DOHH2 (cell line): ENCODE data around the gene GPR141.

Source experiments
- H3F3A ChIP-seq: fragments of 200-600 bp; sonication (generic), shearing (Covaris generic); 2 replicates; pipeline ENCODE4 v1.6.0; 2016; ENCODE audit warnings: antibody characterized with exemption, mild to moderate bottlenecking; ENCODE audit not compliant: control insufficient read depth, insufficient read depth
- H3K27ac ChIP-seq: fragments of 200-600 bp; sonication (generic); 2 replicates; pipeline ENCODE4 v1.5.1; 2014; ENCODE audit warnings: low read depth, mild to moderate bottlenecking, low read length, moderate library complexity
- H3K27me3 ChIP-seq: fragments of 200-600 bp; sonication (generic); 2 replicates; pipeline ENCODE4 v1.6.1; 2014; ENCODE audit warnings: mild to moderate bottlenecking, low read length, mixed read lengths; ENCODE audit not compliant: control insufficient read depth
- H3K36me3 ChIP-seq: fragments of 200-600 bp; sonication (generic); 2 replicates; pipeline ENCODE4 v1.6.1; 2014; ENCODE audit warnings: mild to moderate bottlenecking, low read length, moderate library complexity, mixed read lengths; ENCODE audit not compliant: control insufficient read depth
- H3K4me1 ChIP-seq: fragments of 200-600 bp; sonication (generic); 2 replicates; pipeline ENCODE4 v1.6.1; 2014; ENCODE audit warnings: mild to moderate bottlenecking, low read length, mixed read lengths; ENCODE audit not compliant: control insufficient read depth
- H3K4me2 ChIP-seq: fragments of 200-600 bp; sonication (generic); 2 replicates; pipeline ENCODE4 v1.6.0; 2014; ENCODE audit warnings: mild to moderate bottlenecking, low read length, moderate library complexity
- H3K4me3 ChIP-seq: fragments of 200-600 bp; sonication (generic); 2 replicates; pipeline ENCODE4 v1.5.1; 2014; ENCODE audit warnings: mild to moderate bottlenecking, low read length, mixed read lengths
- H3K79me2 ChIP-seq: fragments of 200-600 bp; sonication (generic); 2 replicates; pipeline ENCODE4 v1.6.1; 2014; ENCODE audit warnings: mild to moderate bottlenecking, low read length, mixed read lengths; ENCODE audit not compliant: control insufficient read depth
- H3K9me2 ChIP-seq: fragments of 200-600 bp; sonication (generic); replicated peaks from 2 replicates; pipeline ENCODE4 v1.6.1; 2014; ENCODE audit warnings: mild to moderate bottlenecking, low read length, mixed read lengths; ENCODE audit not compliant: control insufficient read depth
- H3K9me3 ChIP-seq: fragments of 200-600 bp; sonication (generic); 2 replicates; pipeline ENCODE4 v1.6.1; 2014; ENCODE audit warnings: antibody characterized with exemption, low read length, mixed read lengths; ENCODE audit not compliant: control insufficient read depth, insufficient read depth
- H4K20me1 ChIP-seq: fragments of 200-600 bp; sonication (generic); 2 replicates; pipeline ENCODE4 v1.6.0; 2014; ENCODE audit warnings: low read depth, mild to moderate bottlenecking, antibody characterized with exemption, low read length, moderate library complexity; ENCODE audit not compliant: control insufficient read depth, insufficient read depth
- CTCF ChIP-seq: fragments of 200-600 bp; sonication (generic); IDR thresholded peaks from one replicate; pipeline ENCODE4 v1.5.1; 2014; ENCODE audit warnings: antibody characterized with exemption, mild to moderate bottlenecking, low read depth, low read length; ENCODE audit not compliant: poor library complexity, severe bottlenecking
- EZH2phosphoT487 ChIP-seq: fragments of 200-600 bp; sonication (generic); IDR thresholded peaks from 2 replicates; pipeline ENCODE4 v1.6.1; 2017; ENCODE audit warnings: borderline replicate concordance, mild to moderate bottlenecking, antibody characterized with exemption, low read length, moderate library complexity, mixed read lengths

The GPR141 gene, protein sequence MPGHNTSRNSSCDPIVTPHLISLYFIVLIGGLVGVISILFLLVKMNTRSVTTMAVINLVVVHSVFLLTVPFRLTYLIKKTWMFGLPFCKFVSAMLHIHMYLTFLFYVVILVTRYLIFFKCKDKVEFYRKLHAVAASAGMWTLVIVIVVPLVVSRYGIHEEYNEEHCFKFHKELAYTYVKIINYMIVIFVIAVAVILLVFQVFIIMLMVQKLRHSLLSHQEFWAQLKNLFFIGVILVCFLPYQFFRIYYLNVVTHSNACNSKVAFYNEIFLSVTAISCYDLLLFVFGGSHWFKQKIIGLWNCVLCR

DNA sequence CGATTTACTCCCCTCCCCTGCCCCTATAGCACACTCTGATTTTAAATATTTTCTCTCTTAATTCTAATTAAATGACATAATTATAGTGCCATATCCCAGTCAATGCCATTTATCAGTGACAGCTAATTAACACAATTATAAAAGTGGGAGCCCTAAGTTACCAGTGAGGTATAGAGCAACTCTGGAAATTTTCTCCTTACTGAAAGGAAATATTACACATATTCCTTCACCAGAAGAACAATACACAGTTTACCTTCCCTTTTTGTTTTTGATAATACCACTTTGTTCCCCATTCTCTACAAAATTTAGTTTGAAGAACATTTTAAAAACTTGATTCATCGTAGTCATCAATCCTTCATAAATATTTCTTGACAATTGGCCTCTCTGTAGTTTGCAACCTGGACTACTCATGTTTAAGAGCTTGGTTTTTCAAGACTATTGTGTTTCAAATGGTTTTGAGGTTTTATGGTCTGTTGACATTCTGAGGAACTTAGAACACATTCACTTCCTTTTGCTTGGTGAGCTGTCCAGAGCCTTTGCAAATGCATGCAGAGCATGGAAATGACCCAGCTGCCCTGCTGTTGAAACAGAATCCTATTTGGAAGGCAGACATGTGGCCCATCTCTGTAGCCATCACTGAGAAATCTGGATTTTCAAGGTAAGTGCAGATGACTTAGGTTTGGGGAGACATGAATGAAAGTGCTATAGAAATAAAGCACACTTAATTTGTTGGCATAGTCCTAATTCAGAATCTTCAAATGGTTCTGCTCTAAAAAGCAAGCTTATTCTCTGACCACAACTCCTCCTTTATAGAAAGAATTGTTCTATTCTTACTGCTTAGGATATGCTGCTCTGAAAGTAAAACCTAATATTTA, at the start of gene GPR141:
GPR141 (plus strand) TSS at position 521 of the 875 bp plus-strand sequence. CDS start 56,628 bp downstream, outside the sequence.
- TF ChIP-seq CTCF: no peak
- no peak for TF ChIP-seq EZH2phosphoT487
- peaks cover 10% of the 10 kb centered on the region for H3K27me3 ChIP-seq
- H3K36me3 ChIP-seq: no peaks in the 10 kb centered on the region
- H3K9me3 ChIP-seq: no peaks in the 10 kb centered on the region
- no peaks in the 10 kb centered on the region for H3K79me2 ChIP-seq
- H3K4me3 ChIP-seq: no peak within 1 kb of the TSS
- no peaks in the 10 kb centered on the region; the same call in 1 of the 2 replicates for H3F3A ChIP-seq
- no peak within 1 kb of the TSS for H3K27ac ChIP-seq
- H3K4me1 ChIP-seq: peaks cover 18% of the 10 kb centered on the region
- peak within 1 kb of the TSS; percentile 27; the same call in 1 of the 2 replicates for H3K4me2 ChIP-seq
- H4K20me1 ChIP-seq: no peaks in the 10 kb centered on the region
- H3K9me2 ChIP-seq: no peaks in the 10 kb centered on the region

- Histone ChIP-seq H3K9me2 (no peaks in the 10 kb centered on the region), H3K4me3 (no peak overlapping the region), H3K27ac (no peak overlapping the region), H4K20me1 (no peaks in the 10 kb centered on the region), H3K4me2 (no peak overlapping the region), H3K27me3 (no peaks in the 10 kb centered on the region), H3K9me3 (no peaks in the 10 kb centered on the region), H3K4me1 (no peaks in the 10 kb centered on the region), H3K36me3 (no peaks in the 10 kb centered on the region), H3F3A (no peaks in the 10 kb centered on the region), H3K79me2 (no peaks in the 10 kb centered on the region)
- TF ChIP-seq CTCF (no peak), EZH2phosphoT487 (no peak)
Measured at GRCh38 chr7:37635346-37635745, 48.2 kb upstream of the GPR141 start.

- Histone ChIP-seq H3K27ac (no peak overlapping the region), H3K36me3 (no peaks in the 10 kb centered on the region), H3K4me3 (no peak overlapping the region), H3K9me2 (no peaks in the 10 kb centered on the region), H4K20me1 (no peaks in the 10 kb centered on the region), H3K4me1 (no peaks in the 10 kb centered on the region), H3K79me2 (no peaks in the 10 kb centered on the region), H3F3A (no peaks in the 10 kb centered on the region), H3K4me2 (no peak overlapping the region), H3K9me3 (no peaks in the 10 kb centered on the region), H3K27me3 (peaks cover 4% of the 10 kb centered on the region; the same call in 1 of the 2 replicates)
- TF ChIP-seq EZH2phosphoT487: no peak
- no peak for TF ChIP-seq CTCF
Measured at GRCh38 chr7:37642028-37642540, 41.5 kb upstream of the GPR141 start.
